ENCODE results near the gene GHDC. TPM values are rescaled to one million over a fixed set of nuclear protein-coding genes. Genes with fewer than 3 reads are reported as not detected.
"Not testable (repeated sequence)": the region's sequence is repeated elsewhere in the genome, so short reads cannot be mapped to it uniquely, and the experiment has no call there.

GHDC gene
- total RNA-seq, 1 experiment from 2014 or later = 6.0 TPM

- H3K4me3 ChIP-seq = no peak overlapping the region
- no peak for DNase-seq
- no peaks in the 10 kb centered on the region for H3K9me3 ChIP-seq
- H3K27me3 ChIP-seq = peaks cover 17% of the 10 kb centered on the region
- no peaks in the 10 kb centered on the region for H3K36me3 ChIP-seq
These were observed 15.5 kb downstream of the GHDC start for GRCh38 chr17:42178817-42179216.

GRCh38 chr17:42177684-42178083 lies 16.6 kb downstream of the GHDC start:
- no peaks in the 10 kb centered on the region for H3K36me3 ChIP-seq
- H3K4me3 ChIP-seq = no peak overlapping the region
- peaks cover 17% of the 10 kb centered on the region for H3K27me3 ChIP-seq
- no peaks in the 10 kb centered on the region for H3K9me3 ChIP-seq
- DNase-seq = no peak

DNA sequence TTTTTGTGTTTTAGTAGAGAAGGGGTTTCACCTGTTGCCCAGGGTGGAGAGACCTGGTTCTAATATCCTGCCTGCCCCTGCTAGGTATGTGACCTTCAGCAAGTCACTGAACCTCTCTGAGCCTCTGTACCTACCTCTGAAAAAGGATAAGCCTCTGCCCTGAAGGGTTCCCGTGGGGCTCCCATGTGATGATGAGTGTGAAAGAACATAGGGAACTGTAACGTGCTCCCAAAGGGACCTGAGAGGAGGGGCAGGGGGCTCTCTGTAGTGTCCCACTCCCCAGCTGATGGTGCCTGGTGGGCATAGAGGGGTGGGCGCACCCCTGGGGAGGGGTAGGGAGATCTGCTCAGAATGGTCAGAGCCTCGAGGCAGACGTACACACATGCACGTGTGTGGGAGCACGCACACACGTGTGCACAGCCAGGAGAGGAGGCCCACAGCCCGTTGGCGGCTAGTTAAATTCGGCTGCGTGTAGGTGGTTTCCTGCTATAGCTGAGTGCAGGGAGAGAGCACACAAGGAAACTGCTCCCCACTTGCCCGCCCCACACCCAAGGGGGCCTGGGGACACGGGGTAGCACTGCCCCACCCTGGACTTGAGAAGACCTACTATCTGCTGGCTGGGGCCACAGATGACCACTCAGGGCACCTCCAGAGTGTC lies 20.0 kb downstream of the GHDC start:
- Histone ChIP-seq H3K27me3 (peaks cover 2% of the 10 kb centered on the region; the same call in 1 of the 2 replicates), H3K4me3 (no peak overlapping the region), H3K9me3 (no peaks in the 10 kb centered on the region), H3K36me3 (no peaks in the 10 kb centered on the region)
- no peak for DNase-seq

GRCh38 chr17:42171831-42172230 lies 22.5 kb downstream of the GHDC start:
- no peak overlapping the region for H3K4me3 ChIP-seq
- no peaks in the 10 kb centered on the region for H3K27me3 ChIP-seq
- H3K9me3 ChIP-seq = no peaks in the 10 kb centered on the region
- DNase-seq = no peak
- H3K36me3 ChIP-seq = no peaks in the 10 kb centered on the region

GRCh38 chr17:42169351-42169750 lies 24.9 kb downstream of the GHDC start:
- Histone ChIP-seq H3K9me3 (no peaks in the 10 kb centered on the region), H3K36me3 (no peaks in the 10 kb centered on the region), H3K27me3 (no peaks in the 10 kb centered on the region), H3K4me3 (no peak overlapping the region)
- no peak for DNase-seq

DNA sequence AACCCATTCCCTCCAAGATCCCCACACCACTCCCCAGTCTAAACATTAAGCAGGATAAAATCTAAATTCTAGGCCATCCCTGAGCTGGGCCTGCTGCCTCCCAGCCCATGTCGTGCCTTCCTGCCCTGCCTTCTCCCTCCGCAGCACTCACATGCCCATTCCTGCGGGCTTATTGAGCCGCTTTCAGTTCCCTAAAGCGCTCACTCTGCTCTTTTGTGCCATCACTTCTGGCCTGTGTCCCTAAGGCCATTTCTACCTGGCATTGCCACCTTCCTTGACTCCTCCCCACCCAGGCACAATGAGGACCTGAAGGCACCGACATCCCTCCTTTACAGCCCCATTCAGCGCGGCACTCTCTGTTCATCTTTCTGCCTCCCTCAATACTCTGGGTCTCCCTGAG lies 26.5 kb downstream of the GHDC start:
- H3K27me3 ChIP-seq = no peaks in the 10 kb centered on the region
- H3K9me3 ChIP-seq = no peaks in the 10 kb centered on the region
- no peak for DNase-seq
- H3K4me3 ChIP-seq = no peak overlapping the region
- H3K36me3 ChIP-seq = no peaks in the 10 kb centered on the region

GRCh38 chr17:42166196-42166763 lies 28.0 kb downstream of the GHDC start:
- H3K9me3 ChIP-seq = no peaks in the 10 kb centered on the region
- H3K27me3 ChIP-seq = no peaks in the 10 kb centered on the region
- DNase-seq = no peak
- H3K4me3 ChIP-seq = no peak overlapping the region
- H3K36me3 ChIP-seq = no peaks in the 10 kb centered on the region

DNA sequence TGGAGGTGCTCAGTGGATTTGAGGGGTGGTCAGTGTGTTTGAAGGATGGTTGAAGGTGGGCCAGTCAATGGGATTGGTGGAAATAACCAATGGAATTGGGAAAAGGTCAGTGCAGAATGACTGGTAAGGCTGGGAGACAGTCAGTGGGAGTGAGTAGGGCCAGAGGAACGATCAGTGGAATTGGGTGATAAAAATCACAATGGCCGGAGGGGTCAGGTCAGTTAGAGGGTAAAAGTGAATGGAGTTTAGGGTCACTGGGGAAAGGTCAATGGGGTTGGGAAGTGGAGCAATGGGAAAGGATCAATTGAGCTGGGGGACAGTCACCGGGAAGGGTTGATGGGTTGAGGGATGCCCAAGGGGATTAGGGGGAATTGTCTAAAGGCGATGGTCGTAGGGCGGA lies 28.5 kb downstream of the GHDC start:
- H3K27me3 ChIP-seq = no peaks in the 10 kb centered on the region
- no peaks in the 10 kb centered on the region for H3K9me3 ChIP-seq
- DNase-seq = no peak
- H3K36me3 ChIP-seq = no peaks in the 10 kb centered on the region
- no peak overlapping the region for H3K4me3 ChIP-seq

DNA sequence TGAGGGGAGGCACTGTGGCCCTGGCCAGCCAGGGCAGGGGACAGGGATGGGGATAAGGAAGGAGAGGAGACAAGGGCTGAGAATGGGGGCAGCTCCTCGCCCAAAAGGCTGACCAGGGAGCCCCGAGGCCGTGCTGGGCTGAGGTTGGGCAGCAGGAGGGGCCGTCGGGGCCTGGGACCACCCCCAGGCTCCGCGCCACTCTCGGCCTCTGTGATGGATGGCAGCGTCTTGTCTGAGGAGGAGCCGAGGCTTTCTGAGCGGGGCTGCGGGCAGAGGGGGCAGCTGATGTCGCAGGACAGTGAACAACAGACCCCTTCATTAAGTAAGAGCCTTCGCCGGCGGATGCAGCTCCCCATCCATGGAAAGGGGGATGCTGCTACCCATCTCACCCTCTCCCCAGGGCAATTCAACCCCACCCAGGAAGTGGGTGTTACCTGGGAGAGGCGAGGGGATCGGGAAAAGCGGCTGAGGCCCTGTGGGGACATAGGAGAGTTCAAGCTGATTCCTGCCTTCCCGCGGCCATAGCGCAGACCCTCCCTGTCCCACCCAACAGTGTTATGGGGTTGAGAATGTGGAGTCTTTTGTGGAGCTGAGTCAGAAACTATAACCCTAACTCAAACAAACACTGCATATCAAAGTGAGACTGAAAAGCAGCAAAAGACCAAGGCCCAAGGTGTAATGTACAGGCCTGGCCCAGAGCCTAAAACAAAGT lies 30.4 kb downstream of the GHDC start:
- H3K4me3 ChIP-seq = no peak overlapping the region
- no peak for DNase-seq
- H3K27me3 ChIP-seq = no peaks in the 10 kb centered on the region
- no peaks in the 10 kb centered on the region for H3K36me3 ChIP-seq
- H3K9me3 ChIP-seq = no peaks in the 10 kb centered on the region

- Histone ChIP-seq H3K4me3 (no peak overlapping the region), H3K27me3 (no peaks in the 10 kb centered on the region), H3K36me3 (no peaks in the 10 kb centered on the region), H3K9me3 (no peaks in the 10 kb centered on the region)
- DNase-seq = no peak
These were observed 31.2 kb downstream of the GHDC start for GRCh38 chr17:42163113-42163512.

DNA sequence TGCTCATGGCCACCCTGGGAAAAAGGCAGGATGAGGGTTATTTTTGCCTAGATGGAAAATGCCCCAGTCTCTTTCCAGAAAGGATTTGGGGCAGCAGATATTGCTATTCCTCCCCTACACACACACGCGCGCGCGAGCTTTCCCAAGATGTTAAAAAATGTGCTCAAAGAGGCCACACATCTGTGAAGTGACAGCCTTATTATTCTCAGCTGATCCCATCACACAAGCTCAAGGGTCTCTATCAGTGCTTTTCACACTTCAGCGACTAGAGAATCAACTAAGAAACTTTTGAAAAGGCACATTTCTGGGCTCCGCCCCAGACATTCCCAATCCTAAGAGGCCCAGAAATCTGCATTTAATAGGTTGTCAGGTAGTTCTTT lies 33.8 kb downstream of the GHDC start:
- Histone ChIP-seq H3K27me3 (no peaks in the 10 kb centered on the region), H3K9me3 (no peaks in the 10 kb centered on the region), H3K36me3 (no peaks in the 10 kb centered on the region), H3K4me3 (no peak overlapping the region)
- DNase-seq = no peak

DNA sequence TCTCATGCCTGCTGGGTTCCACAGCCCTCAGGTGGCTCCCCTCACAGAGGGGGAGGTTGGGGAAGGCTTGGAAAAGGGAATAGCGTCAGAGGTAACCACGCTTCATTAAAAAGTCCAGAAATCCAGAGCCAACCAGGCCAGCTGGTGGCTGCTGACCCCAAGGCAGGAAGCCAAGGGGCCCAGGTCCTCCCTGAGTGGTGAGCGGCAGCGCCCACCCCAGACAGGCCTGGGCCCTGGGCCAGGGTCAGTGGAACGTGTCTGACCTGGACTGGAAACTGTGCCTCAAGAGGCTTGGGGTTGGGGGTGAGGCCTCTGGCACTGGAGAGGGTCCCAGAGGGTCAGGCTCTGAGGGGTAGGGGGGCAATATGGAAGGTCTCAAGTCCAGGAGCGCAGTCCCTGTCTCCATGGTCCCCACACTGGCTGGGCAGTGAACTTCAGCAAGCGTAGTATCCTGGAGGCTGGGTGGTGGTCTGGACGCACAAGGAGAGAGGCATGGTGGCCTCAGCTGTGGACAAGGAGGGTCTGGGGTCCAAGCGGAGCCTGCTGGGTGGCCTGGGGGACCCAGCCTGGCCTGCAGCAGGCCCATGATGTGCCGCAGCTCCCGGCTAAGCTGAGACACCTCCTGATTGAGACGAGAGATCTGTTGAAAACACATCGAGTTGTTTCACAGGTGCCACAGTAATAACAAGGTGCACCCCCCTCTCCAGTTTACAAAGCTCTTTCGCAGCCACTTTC lies 34.3 kb downstream of the GHDC start:
- no peak overlapping the region for H3K4me3 ChIP-seq
- H3K27me3 ChIP-seq = no peaks in the 10 kb centered on the region
- H3K9me3 ChIP-seq = no peaks in the 10 kb centered on the region
- DNase-seq = no peak
- H3K36me3 ChIP-seq = no peaks in the 10 kb centered on the region

- peak overlapping the region; percentile 88 for H3K4me3 ChIP-seq
- no peaks in the 10 kb centered on the region for H3K27me3 ChIP-seq
- peaks cover 26% of the 10 kb centered on the region for H3K36me3 ChIP-seq
- DNase-seq = no peak
- no peaks in the 10 kb centered on the region for H3K9me3 ChIP-seq
These were observed 38.7 kb downstream of the GHDC start for GRCh38 chr17:42155614-42156045.

GRCh38 chr17:42153919-42154742 lies 40.2 kb downstream of the GHDC start:
- Histone ChIP-seq H3K9me3 (no peaks in the 10 kb centered on the region), H3K27me3 (no peaks in the 10 kb centered on the region), H3K4me3 (peak overlapping the region; percentile 88), H3K36me3 (peaks cover 39% of the 10 kb centered on the region)
- DNase-seq = peak; percentile 29

- Histone ChIP-seq H3K27me3 (no peaks in the 10 kb centered on the region), H3K36me3 (peaks cover 69% of the 10 kb centered on the region), H3K4me3 (no peak overlapping the region), H3K9me3 (no peaks in the 10 kb centered on the region)
- no peak for DNase-seq
These were observed 47.2 kb downstream of the GHDC start for GRCh38 chr17:42146911-42147607.

DNA sequence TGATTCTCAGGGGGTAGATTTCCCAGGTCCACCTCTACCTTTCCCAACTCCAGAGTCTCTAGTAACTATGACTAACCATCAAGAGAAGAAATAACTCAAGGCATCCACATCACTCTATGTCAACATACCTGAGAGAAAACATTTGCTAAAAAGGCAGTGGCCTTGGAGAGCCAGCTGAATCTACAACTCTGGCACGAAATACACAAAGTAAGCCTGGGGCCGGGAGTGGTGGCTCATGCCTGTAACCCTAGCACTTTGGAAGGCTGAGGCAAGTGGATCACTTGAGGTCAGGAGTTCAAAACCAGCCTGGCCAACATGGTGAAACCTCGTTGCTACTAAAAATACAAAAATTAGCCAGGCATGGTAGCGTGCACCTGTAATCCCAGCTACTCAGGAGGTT lies 51.2 kb downstream of the GHDC start:
- H3K4me3 ChIP-seq, H3K9me3 ChIP-seq, DNase-seq, H3K27me3 ChIP-seq: not testable (repeated sequence)
- peaks cover 53% of the 10 kb centered on the region for H3K36me3 ChIP-seq
